Psoas muscle (tissue), 8 donors: ENCODE measurements around the gene LINC00305. TPM values are rescaled to one million over a fixed set of nuclear protein-coding genes. Genes with fewer than 3 reads are reported as not detected.

Source experiments
- ATAC-seq, 4 donors: fragments of 200-7000 bp; cut with Tn5 transposase; one replicate each; pipeline ENCODE4 v1.9.1; 2020; ENCODE audit warnings: moderate library complexity in 3 of 4, mild to moderate bottlenecking in 2 of 4
- DNase-seq, 2 donors: peaks; one replicate each; pipeline ENCODE4 v3.0.0-alpha.2; 2020
- H3K27ac ChIP-seq: fragments of 200-600 bp; one replicate; pipeline ENCODE4 v1.8.0; 2022
- H3K27me3 ChIP-seq, 3 donors: fragments of 200-600 bp in 1 of 3; one replicate each; pipeline versions ENCODE4 v1.6.1 to v1.8.0; 2013 to 2022; ENCODE audit warnings: low read length in 2 of 3, mild to moderate bottlenecking in 2 of 3, moderate library complexity in 1 of 3; ENCODE audit not compliant: insufficient read depth in 3 of 3
- H3K36me3 ChIP-seq, 2 donors: fragments of 200-600 bp in 1 of 2; one replicate each; pipeline versions ENCODE4 v1.6.1 to v1.8.0; 2013 to 2022; ENCODE audit warnings: low read depth in 1 of 2, mild to moderate bottlenecking in 1 of 2, moderate library complexity in 1 of 2; ENCODE audit not compliant: insufficient read depth in 1 of 2
- H3K4me1 ChIP-seq: fragments of 200-600 bp; one replicate; pipeline ENCODE4 v1.8.0; 2022
- H3K4me3 ChIP-seq: fragments of 200-600 bp; one replicate; pipeline ENCODE4 v1.8.0; 2022; ENCODE audit warnings: mild to moderate bottlenecking
- H3K9me3 ChIP-seq: fragments of 200-600 bp; one replicate; pipeline ENCODE4 v1.8.0; 2022
- WGBS, 3 donors: extraction: QIAGEN DNeasy Blood & Tissue Kit; methylation state at CpG; one replicate each; pipeline versions ENCODE4 v1.1.6 to v1.1.7; 2013; 5-methylcytosine and 5-hydroxymethylcytosine counted together
- intact Hi-C, 2 donors: fragments of 100-400 bp; cut with DNase I; formaldehyde crosslinking; loops; one replicate each; pipeline versions ENCODE4 v1.11.0 to v1.14.2; 2022
- polyA plus RNA-seq, 3 donors: library from polyadenylated mRNA; stranded (reverse); fragments of 200-250 nt; gene quantifications; one replicate each; pipeline ENCODE4 v1.2.3, GENCODE V29; 2013
- total RNA-seq, 4 donors: library from RNA; stranded (reverse); fragmentation: NEBNext Ultra II Directional in 2 of 4; extraction: Animal tissue kit (Norgen Biotek cat#: 25700) in 2 of 4; gene quantifications; one replicate each; pipeline versions ENCODE4 v1.2.1 to v1.2.4, GENCODE V29; 2021 to 2023
- TF ChIP-seq, protein P1 (sequence below): fragments of 200-600 bp; IDR thresholded peaks from one replicate; pipeline ENCODE4 v1.8.0; 2022; ENCODE audit warnings: antibody characterized with exemption
- donor health status: healthy with polysubstance abuse.
- donor health status: DM: no; HTN: no; CAD: no; lungs with moderate emphysema.
- donor health status: Bipolar disorder and iron deficiency.
- donor health status: healthy.
- donor health status: DM: yes; HTN: yes; CAD: no.
- donor health status: DM: no; HTN: no; CAD: no.
- donor health status: DM: no; HTN: no; CAD: no.
- donor health status: DM: yes; HTN: yes; CAD: no.

The LINC00305 gene
- total and polyA plus RNA-seq, 7 donors, result not detected

DNA sequence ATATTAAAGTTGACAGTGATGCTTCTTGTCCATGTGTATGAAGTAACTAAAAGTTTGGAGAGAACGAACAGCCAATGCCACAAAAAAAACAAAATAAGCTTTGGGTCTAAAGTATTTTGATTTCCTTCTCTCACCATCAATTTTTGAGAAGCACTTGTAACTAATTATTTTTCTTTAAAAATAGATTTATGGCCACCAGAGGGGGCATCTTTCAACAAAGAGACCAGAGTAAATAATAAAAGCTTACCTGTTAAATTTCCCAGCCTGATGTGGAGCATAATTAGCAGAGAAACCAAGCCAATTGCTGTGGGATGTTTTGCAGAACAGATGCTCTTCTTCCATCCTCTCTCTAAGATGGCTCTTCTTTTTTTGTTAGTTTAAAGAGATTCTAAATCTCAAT, 29.0 kb downstream of the LINC00305 start:
- no peak for DNase-seq
- ATAC-seq, result no peak
- Histone ChIP-seq H3K27me3 (no peaks in the 10 kb centered on the region), H3K4me3 (no peak overlapping the region), H3K9me3 (no peaks in the 10 kb centered on the region), H3K27ac (no peak overlapping the region), H3K4me1 (no peaks in the 10 kb centered on the region), H3K36me3 (no peaks in the 10 kb centered on the region)
- 84 to 87% (median 85%) methylated on average over 1 of the region's 1 CpG for WGBS, 3 donors
- intact Hi-C loops, result no loop called here
- TF ChIP-seq, protein P1, sequence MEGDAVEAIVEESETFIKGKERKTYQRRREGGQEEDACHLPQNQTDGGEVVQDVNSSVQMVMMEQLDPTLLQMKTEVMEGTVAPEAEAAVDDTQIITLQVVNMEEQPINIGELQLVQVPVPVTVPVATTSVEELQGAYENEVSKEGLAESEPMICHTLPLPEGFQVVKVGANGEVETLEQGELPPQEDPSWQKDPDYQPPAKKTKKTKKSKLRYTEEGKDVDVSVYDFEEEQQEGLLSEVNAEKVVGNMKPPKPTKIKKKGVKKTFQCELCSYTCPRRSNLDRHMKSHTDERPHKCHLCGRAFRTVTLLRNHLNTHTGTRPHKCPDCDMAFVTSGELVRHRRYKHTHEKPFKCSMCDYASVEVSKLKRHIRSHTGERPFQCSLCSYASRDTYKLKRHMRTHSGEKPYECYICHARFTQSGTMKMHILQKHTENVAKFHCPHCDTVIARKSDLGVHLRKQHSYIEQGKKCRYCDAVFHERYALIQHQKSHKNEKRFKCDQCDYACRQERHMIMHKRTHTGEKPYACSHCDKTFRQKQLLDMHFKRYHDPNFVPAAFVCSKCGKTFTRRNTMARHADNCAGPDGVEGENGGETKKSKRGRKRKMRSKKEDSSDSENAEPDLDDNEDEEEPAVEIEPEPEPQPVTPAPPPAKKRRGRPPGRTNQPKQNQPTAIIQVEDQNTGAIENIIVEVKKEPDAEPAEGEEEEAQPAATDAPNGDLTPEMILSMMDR, result no peak

DNA sequence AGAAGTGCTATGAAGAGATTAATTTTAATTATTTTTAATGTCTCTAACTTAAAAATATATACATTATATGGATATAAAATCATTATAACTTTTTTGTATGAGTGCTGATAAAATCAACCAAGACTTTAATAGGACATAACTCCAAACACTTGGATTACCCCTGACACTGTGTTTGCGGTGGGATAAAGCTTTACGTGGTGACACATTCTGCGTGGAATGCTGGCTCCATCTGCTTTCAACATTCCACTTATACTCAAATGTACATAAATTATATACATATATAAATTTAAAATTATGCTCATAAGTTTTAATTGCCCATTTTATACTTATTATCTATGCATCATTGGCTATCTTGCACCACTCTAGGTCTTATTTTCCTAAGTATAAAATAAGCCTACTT, 30.5 kb downstream of the LINC00305 start:
- no peaks in the 10 kb centered on the region for H3K9me3 ChIP-seq
- no peak for DNase-seq
- WGBS, 3 donors, result 76 to 79% (median 78%) methylated on average over 3 of the region's 3 CpGs
- intact Hi-C loops, result no loop called here
- TF ChIP-seq, protein P1, result no peak
- H3K27ac ChIP-seq, result no peak overlapping the region
- no peak overlapping the region for H3K4me3 ChIP-seq
- no peaks in the 10 kb centered on the region for H3K27me3 ChIP-seq
- no peaks in the 10 kb centered on the region for H3K4me1 ChIP-seq
- ATAC-seq, result no peak
- H3K36me3 ChIP-seq, result no peaks in the 10 kb centered on the region

DNA sequence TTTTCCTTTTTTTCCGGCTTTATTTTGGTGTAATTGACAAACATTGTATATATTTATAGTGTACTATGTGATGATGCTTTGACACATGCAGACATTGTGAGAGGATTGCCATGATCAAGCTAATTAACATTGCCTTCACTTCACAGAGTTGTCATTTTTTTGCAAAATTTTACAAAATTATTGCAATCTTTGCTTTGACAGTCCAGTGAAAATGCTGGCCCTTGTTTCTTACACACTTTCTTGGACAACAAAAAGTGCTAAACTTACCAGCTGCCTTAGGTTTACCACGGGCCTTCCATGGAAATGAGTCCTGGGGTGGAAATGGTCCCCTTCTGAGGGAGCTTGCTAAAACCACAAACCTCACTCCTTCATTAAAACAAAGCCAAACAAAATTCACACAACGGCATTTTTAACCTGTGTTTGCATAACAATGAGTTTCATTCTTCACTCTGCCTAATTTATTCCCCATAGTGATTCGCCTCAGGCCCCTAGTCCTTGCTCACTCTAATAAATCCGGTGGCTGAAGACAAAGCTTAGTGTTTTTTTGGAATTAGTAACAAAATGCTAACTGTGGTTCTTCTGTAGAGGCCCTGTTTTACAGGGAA, 32.2 kb downstream of the LINC00305 start:
- Histone ChIP-seq H3K4me3 (no peak overlapping the region), H3K36me3 (no peaks in the 10 kb centered on the region), H3K27me3 (no peaks in the 10 kb centered on the region), H3K9me3 (no peaks in the 10 kb centered on the region), H3K4me1 (no peaks in the 10 kb centered on the region), H3K27ac (no peak overlapping the region)
- intact Hi-C loops, result no loop called here
- WGBS, 3 donors, result 53 to 67% (median 54%) methylated on average over 5 of the region's 5 CpGs
- no peak for ATAC-seq
- no peak for DNase-seq
- TF ChIP-seq, protein P1, result no peak

DNA sequence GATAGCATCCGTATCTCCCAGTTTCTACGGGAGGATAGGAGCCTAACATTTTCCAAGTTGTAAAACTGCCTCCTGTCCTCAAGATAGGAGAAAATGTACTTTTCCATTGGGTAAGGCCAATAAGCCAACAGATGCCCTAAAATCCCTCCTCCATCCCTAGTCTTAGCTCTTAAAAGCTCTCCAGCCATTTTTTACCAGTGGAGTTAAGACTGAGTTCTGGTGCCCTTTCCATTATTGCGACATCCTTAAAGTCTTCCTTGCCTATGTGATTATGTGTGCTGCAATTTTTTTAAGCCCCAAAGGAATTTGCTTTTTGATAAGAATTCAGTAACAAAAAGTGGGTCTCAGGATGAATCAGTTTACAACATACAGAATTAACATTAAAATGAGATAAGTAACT, 33.0 kb downstream of the LINC00305 start:
- DNase-seq (no peak), ATAC-seq (no peak)
- TF ChIP-seq, protein P1, result no peak
- Histone ChIP-seq H3K9me3 (no peaks in the 10 kb centered on the region), H3K27me3 (no peaks in the 10 kb centered on the region), H3K4me3 (no peak overlapping the region), H3K4me1 (no peaks in the 10 kb centered on the region), H3K27ac (no peak overlapping the region), H3K36me3 (no peaks in the 10 kb centered on the region)
- WGBS, 3 donors, result 64 to 83% (median 82%) methylated on average over 3 of the region's 3 CpGs
- intact Hi-C loops, result no loop called here

DNA sequence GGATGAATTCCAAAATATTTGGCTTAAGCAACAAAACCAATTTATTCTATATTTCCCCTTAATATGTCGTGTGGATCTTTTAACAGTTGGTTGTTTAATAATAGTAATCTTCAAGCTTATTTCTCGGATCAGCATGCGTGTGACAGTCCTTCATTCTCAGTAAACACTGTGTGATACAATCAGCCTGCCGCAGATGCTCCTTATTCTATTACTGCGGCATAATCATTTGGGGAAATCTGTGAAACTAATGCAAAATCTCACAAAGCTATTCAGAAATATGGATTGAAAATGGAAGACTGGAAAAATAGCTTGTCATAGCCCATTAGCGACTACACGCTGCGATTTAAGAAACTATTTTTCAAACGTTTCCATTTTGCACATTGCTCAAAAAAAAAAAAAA, 36.9 kb downstream of the LINC00305 start:
- intact Hi-C loops, result no loop called here
- TF ChIP-seq, protein P1, result no peak

More for the DNA sequence above, 36.9 kb downstream of the LINC00305 start:
- Histone ChIP-seq H3K4me3 (no peak overlapping the region), H3K9me3 (no peaks in the 10 kb centered on the region), H3K27me3 (no peaks in the 10 kb centered on the region), H3K27ac (no peak overlapping the region), H3K4me1 (no peaks in the 10 kb centered on the region), H3K36me3 (no peaks in the 10 kb centered on the region)
- DNase-seq, result no peak
- ATAC-seq, result no peak
- WGBS, 3 donors, result 81 to 87% (median 83%) methylated on average over 9 of the region's 9 CpGs
